ENCODE results near the gene RGS3. TPM values are rescaled to one million over a fixed set of nuclear protein-coding genes. Genes with fewer than 3 reads are reported as not detected.

RGS3 gene
- total RNA-seq, 4 donors from 2014 or later, result 11.0 to 18.8 (median 16.0) TPM

DNA sequence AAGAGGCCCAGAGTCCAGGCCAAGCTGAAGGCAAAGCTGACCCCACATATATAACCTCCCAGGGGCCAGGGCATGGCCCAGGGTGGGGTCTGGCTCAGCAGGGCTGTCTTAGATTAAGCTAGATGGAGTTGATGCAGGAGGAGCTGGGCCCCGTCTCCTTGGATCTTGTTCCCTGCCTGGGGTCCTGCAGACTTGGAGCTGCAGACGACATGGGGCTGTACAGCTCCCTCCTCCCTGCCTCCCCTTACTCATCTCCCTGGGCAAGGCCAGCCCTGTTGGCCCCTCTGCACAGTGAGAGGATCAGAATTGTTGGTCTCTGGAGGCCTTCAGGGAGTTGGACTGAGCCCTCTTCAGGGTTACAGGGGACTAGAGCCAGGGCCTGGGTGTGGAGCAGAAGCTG is 134.9 kb downstream of the RGS3 start:
- Histone ChIP-seq H3K27me3 (no peaks in the 10 kb centered on the region), H3K9me3 (no peaks in the 10 kb centered on the region), H3K4me1 (peaks cover 36% of the 10 kb centered on the region), H3K4me3 (no peak overlapping the region), H3K36me3 (peaks cover 28% of the 10 kb centered on the region), H3K27ac (no peak overlapping the region)
- DNase-seq (ENCODE audit: low spot score in 2 of 2), result no peak
- TF ChIP-seq, protein P1, sequence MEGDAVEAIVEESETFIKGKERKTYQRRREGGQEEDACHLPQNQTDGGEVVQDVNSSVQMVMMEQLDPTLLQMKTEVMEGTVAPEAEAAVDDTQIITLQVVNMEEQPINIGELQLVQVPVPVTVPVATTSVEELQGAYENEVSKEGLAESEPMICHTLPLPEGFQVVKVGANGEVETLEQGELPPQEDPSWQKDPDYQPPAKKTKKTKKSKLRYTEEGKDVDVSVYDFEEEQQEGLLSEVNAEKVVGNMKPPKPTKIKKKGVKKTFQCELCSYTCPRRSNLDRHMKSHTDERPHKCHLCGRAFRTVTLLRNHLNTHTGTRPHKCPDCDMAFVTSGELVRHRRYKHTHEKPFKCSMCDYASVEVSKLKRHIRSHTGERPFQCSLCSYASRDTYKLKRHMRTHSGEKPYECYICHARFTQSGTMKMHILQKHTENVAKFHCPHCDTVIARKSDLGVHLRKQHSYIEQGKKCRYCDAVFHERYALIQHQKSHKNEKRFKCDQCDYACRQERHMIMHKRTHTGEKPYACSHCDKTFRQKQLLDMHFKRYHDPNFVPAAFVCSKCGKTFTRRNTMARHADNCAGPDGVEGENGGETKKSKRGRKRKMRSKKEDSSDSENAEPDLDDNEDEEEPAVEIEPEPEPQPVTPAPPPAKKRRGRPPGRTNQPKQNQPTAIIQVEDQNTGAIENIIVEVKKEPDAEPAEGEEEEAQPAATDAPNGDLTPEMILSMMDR (IDR thresholded peaks at IDR 0.05), result no peak
- TF ChIP-seq EP300 (IDR thresholded peaks at IDR 0.05), result no peak
- no peak for TF ChIP-seq POLR2A (IDR thresholded peaks at IDR 0.05)
- no peak for TF ChIP-seq POLR2AphosphoS5 (IDR thresholded peaks at IDR 0.05)
- no CpG with 5 or more reads among the region's 2 CpGs for WGBS

DNA sequence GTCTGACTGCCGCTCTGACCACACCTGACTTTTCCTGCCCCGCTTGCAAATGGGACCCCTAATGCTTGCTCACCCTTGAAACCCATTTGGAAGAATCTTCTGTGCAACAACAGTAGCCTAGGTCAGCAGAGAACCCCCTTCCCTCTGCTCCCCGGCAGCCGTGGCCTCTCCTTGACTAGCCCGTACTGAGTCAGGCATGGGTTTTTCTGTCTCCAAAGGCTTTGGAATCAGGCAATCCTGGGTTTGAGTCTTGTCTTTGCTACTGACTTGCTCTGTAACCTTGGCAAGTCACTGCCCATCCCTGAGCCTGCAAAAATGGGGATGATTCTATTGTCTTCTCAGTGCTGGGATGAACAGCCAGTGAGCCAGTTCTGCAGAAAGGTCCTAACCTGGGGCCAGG is 135.4 kb downstream of the RGS3 start:
- Histone ChIP-seq H3K27me3 (no peaks in the 10 kb centered on the region), H3K4me3 (no peak overlapping the region), H3K27ac (no peak overlapping the region), H3K9me3 (no peaks in the 10 kb centered on the region), H3K4me1 (peaks cover 32% of the 10 kb centered on the region), H3K36me3 (peaks cover 28% of the 10 kb centered on the region)
- TF ChIP-seq EP300 (IDR thresholded peaks at IDR 0.05), result no peak
- TF ChIP-seq POLR2AphosphoS5 (IDR thresholded peaks at IDR 0.05), result no peak
- TF ChIP-seq POLR2A (IDR thresholded peaks at IDR 0.05), result no peak
- TF ChIP-seq, protein P1 (IDR thresholded peaks at IDR 0.05), result no peak
- 87% methylated on average over 5 of the region's 5 CpGs for WGBS
- DNase-seq (ENCODE audit: low spot score in 2 of 2), result no peak

DNA sequence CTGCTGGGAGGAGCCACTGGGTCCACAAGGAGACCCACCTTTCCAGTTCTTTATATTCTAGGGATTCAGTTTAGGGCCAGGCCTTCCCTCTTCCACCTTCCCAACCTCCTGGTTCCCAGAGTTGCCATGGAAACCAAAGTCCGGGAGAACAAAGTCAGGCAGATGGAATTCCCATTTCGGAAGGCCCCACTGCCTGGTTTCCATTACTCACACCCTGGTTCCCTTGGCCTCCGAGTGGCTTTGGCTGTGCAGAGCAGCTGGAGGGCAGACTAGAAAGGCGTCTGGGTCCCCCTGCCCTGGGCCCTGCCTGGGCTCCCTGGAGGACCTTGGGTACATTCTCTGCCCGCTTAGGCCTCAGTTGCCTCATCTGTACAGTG is 136.1 kb downstream of the RGS3 start:
- TF ChIP-seq POLR2AphosphoS5 (IDR thresholded peaks at IDR 0.05) (no peak), EP300 (IDR thresholded peaks at IDR 0.05) (no peak), POLR2A (IDR thresholded peaks at IDR 0.05) (no peak)
- TF ChIP-seq, protein P1 (IDR thresholded peaks at IDR 0.05), result no peak
- WGBS, result 75% methylated on average over 5 of the region's 5 CpGs
- Histone ChIP-seq H3K27me3 (no peaks in the 10 kb centered on the region), H3K9me3 (no peaks in the 10 kb centered on the region), H3K4me1 (peaks cover 24% of the 10 kb centered on the region), H3K4me3 (no peak overlapping the region), H3K36me3 (peaks cover 28% of the 10 kb centered on the region), H3K27ac (no peak overlapping the region)
- no peak for DNase-seq (ENCODE audit: low spot score in 2 of 2)

DNA sequence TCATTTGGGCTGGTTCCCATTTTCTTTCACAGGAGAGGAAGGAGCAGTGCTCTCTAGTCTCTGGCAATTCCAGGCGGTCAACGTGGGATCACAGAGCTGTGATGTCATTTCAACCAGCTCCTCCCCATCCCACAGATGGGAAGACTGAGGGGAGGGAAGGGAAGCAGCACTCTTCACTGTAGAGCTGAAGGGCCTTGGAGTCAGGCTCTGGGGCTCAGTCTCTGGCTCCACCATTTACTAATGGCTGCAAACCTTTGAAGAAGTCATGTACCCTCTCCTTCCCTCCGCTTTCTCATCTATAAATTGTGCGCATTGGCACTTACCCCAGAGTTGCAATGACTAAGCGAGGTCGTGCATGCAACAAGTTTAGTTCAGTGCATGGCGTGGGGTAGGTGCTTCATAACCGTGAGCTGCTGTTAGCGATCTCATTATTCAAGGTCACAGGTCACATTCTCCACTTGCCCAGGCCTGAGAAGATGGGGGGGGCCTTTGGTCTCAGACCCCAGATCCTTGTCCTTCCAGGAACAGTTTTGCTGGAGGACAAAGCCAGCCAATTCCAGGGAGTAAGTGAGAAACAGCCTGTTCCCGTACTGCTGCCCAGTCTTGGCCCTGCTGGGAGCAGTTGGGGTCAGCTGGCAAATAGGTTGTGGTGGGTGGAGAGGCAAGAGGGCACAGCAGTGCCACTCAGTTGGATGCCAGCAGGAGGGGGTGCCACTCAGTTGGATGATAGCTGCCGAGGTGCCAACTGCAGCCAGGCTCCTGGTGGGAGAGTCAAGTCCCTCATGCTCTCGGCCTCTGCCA is 136.7 kb downstream of the RGS3 start:
- no peaks in the 10 kb centered on the region for H3K27me3 ChIP-seq
- DNase-seq (ENCODE audit: low spot score in 2 of 2), result no peak
- 81% methylated on average over 11 of the region's 12 CpGs for WGBS
- no peak overlapping the region for H3K27ac ChIP-seq
- H3K36me3 ChIP-seq, result peaks cover 28% of the 10 kb centered on the region
- no peaks in the 10 kb centered on the region for H3K9me3 ChIP-seq
- no peak overlapping the region for H3K4me3 ChIP-seq
- peaks cover 20% of the 10 kb centered on the region for H3K4me1 ChIP-seq
- TF ChIP-seq, protein P1 (IDR thresholded peaks at IDR 0.05), result no peak
- no peak for TF ChIP-seq POLR2AphosphoS5 (IDR thresholded peaks at IDR 0.05)
- TF ChIP-seq POLR2A (IDR thresholded peaks at IDR 0.05), result no peak

DNA sequence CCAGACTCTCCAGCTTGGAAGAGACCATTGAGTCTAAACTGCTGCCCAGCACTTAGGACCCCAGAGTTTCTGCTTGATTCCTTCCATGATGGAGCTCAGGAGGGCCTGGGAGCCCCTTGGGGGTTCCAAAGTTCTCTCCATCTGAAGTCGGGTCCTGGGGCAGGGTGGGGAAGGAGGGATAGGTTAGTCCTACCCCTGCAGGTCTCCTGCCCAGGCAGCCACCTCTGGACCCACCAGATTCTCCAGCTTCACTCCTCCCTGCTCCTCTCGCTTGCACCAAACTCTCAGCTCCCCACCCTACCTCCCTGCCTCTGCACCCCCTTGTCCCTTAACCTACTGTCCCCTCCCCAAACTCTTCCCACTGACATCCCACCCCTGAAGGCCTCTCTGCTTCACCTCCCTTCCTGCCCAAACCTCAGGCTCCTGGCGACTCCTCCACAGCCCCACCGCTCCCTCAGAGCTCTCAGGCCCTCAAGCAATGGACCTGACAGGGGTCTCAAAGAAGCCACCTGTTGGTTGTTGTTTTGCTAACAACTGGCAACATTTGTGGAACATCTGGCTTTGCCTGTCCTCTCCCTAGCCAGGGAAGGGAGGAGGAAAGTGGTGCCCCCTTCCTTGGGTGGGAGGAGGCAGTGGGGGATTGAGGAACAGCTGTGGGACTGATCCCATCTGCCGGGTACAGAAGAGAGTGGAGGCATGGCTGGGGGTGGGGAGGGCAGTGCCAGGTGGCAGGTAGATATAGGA is 137.5 kb downstream of the RGS3 start:
- no peak overlapping the region for H3K4me3 ChIP-seq
- H3K4me1 ChIP-seq, result peaks cover 20% of the 10 kb centered on the region
- no peak for DNase-seq (ENCODE audit: low spot score in 2 of 2)
- peaks cover 22% of the 10 kb centered on the region for H3K36me3 ChIP-seq
- H3K27me3 ChIP-seq, result no peaks in the 10 kb centered on the region
- TF ChIP-seq, protein P1 (IDR thresholded peaks at IDR 0.05), result no peak
- TF ChIP-seq POLR2AphosphoS5 (IDR thresholded peaks at IDR 0.05), result no peak
- no peak for TF ChIP-seq EP300 (IDR thresholded peaks at IDR 0.05)
- TF ChIP-seq POLR2A (IDR thresholded peaks at IDR 0.05), result no peak
- H3K9me3 ChIP-seq, result no peaks in the 10 kb centered on the region
- WGBS, result 82% methylated on average over 4 of the region's 5 CpGs
- no peak overlapping the region for H3K27ac ChIP-seq
